ENCODE results near the gene RGS3.

RGS3 gene

DNA sequence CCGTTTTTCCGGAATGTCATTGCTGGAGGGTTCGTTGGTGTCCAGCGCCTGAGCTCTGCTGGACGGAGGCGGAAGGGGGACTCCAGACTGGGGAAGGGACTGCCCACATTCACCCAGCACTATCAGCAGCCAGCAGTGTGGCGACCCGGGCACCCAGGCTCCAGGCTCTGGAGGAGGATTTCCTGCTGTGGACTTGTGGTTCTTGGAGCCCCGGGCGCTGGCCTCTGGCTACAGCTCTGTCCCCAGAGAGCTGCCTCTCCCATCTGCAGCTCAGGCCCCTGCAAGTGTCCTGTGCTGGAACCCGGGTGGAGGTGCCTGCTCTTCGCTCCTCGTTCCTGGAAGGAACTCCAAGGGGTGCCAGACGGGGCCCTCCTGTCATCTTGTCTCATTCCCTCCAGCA, 152.6 kb downstream of the RGS3 start:
- TF ChIP-seq, protein P1, sequence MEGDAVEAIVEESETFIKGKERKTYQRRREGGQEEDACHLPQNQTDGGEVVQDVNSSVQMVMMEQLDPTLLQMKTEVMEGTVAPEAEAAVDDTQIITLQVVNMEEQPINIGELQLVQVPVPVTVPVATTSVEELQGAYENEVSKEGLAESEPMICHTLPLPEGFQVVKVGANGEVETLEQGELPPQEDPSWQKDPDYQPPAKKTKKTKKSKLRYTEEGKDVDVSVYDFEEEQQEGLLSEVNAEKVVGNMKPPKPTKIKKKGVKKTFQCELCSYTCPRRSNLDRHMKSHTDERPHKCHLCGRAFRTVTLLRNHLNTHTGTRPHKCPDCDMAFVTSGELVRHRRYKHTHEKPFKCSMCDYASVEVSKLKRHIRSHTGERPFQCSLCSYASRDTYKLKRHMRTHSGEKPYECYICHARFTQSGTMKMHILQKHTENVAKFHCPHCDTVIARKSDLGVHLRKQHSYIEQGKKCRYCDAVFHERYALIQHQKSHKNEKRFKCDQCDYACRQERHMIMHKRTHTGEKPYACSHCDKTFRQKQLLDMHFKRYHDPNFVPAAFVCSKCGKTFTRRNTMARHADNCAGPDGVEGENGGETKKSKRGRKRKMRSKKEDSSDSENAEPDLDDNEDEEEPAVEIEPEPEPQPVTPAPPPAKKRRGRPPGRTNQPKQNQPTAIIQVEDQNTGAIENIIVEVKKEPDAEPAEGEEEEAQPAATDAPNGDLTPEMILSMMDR (IDR thresholded peaks at IDR 0.05; ENCODE audit: low read depth, low read length): no peak
- H3K4me3 ChIP-seq (ENCODE audit: low read depth, low read length): no peak overlapping the region

DNA sequence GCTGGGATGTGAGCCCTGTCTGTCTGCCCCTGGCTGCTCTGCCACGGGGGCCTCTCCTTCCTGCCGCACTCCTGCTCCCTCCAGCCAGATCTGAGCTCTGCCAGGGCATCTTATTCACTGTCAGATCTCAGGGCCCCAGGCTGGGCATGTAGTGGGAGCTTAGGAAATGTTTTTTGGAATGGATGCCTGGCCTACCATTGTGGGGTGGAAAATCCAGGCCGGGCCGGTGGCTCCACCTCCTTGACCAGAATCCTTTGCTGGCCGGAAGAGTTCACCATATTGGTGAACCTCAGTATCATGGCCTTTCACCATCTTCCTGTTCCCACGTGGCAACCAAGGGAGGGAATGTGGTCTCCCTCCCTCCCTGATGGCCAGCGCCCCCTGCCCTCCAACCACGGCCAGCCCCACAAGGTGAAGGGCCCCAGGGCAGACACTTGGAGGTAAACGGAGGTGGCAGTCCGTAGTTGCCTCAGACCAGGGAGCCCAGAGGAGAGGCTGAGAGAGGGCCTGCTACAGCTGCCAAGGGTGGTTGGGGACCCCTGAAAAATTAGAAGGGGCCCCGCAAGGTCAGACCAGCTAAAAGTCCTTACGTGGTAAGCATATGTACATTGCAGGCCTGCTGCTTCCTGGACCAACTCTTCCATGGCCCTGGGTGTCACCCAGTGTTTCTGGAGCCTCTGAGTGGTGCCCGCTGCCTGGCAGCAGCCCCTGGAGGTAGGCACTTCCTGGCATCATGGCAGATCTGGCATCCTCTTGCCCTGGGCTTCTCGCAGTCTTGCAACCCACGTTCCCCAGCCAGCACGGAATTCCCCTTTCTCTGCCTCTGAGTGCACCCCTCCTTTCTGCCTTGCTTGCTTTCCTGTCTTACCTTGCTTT, 153.3 kb downstream of the RGS3 start:
- TF ChIP-seq, protein P1 (IDR thresholded peaks at IDR 0.05; ENCODE audit: low read depth, low read length): no peak
- H3K4me3 ChIP-seq (ENCODE audit: low read depth, low read length): no peak overlapping the region

DNA sequence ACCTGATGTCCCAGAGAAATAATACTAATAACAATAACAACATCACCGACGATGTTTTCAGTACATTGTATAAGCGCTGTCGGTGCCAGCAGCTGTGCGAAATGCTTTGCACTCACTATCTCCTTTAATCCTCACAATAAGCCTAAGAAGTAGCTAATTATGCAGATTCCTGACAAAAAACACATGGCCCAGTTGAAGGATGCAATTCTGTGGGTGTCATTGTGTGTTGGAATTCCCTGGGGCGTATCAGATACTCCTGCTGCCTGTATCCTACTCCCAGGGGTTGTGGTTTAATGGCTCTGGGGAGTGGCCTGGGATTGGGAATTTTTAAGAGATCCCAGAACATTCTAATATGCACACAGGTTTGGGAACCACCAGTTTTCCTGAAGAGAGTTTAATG, 154.0 kb downstream of the RGS3 start:
- TF ChIP-seq, protein P1 (IDR thresholded peaks at IDR 0.05; ENCODE audit: low read depth, low read length): no peak

DNA sequence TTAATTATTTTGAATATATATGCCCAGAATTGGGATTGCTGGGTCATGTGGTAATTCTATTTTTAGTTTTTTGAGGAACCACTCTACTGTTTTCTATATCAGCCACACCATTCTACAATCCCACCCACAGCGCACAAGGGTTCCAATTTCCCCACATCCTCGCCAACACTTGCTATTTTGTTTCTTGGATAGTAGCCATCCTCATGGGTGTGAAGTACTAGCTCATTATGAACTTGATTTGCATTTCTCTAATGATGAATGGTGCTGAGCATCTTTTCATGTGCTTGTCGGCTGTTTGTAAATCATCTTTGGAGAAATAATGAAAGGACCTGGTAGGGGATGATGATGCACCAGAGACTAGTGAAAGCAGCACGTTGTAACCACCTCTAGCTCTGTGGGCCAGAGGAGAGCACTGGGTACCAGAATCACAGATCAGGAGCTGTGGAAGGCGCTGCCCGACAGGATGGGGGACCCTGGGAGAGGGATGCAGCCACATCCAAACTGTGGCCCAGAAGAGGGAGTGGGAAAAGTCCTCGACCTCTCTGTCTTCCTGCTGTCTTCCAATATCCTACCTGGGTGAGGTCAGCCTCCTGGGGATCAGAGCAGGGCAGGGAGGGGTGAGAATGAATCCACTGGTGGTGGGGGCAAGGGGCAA, 155.4 kb downstream of the RGS3 start:
- TF ChIP-seq, protein P1 (IDR thresholded peaks at IDR 0.05; ENCODE audit: low read depth, low read length): no peak
- no peak overlapping the region for H3K4me3 ChIP-seq (ENCODE audit: low read depth, low read length)

More for the DNA sequence above, 154.0 kb downstream of the RGS3 start:
- H3K4me3 ChIP-seq (ENCODE audit: low read depth, low read length): no peak overlapping the region

DNA sequence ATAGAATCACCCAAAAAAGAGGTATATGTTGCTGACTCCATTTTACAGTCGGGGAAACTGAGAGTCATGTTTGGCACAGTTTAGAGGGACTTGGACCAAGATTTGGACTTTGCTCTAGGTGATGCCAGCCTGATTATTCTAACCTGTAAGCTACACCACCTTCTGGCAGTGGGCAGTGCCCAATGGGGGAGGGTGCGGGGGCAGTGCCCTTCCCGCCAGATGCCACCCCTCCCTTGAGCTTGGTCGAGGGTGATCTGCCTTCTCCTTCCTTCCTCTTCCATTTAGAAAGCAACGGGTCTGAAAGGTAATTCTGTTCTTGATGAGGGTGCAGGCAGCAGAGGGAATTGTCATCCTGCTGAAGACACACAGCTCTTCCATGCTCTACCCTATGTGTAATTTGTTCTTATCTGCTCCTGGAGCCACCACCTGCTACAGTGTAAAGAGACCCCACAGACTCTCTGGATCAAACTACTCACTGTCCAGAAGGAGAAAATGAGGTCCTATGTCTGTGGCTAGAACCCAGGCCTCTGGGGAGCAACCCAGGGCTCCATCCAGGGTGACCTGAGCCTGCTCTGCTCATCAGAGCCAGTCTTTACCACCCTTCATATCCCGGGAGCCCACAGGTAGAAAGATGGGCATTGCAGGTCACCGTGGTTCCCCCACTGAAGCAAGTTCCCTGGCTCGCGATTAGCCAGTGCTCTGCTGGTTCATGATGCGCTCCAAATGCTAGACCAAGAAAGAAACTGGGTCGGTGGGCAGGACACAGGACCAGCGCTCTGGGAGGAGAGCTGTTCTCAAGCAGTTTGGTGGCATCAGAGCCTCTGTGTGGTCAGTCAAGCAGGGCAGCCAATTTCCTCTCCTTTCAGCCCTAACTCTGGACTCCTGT, 156.2 kb downstream of the RGS3 start:
- TF ChIP-seq, protein P1 (IDR thresholded peaks at IDR 0.05; ENCODE audit: low read depth, low read length): no peak

DNA sequence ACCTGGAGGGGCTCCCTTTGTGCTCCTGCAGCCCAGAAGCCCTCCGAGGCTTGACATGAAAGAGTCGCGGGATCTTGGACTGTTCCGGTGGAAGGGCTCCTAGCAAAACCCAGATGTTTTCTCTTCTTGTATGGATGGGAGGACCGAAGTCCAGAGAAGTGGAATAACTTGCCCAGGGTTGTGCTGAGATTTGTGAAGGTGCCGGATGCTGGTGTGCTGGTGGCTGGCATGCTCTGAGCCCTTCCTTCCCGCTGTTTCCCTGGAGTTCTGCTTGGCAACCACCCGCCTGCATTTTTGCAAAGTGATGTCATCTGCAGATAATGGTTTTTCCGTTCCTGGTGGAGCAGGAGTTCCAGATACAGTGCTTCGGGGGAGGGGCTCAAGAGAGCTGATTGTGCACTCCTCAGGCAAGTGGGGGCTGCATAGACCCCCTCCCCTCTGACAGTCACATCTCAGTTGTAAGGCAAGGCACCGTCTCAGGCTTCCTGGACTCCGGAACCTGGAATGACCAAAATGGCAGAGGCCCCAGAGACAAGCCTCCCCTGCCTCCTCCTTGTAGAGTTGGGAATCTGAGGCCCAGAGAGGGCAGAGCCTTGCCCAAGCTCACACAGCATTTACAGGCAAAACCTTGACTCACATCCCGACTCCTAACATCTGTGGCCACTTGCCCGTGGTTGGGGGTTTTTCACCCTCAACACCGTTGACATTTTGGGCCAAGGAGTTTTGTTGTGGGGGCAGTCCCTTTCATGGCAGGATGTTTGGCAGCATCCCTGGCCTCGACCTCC, 157.0 kb downstream of the RGS3 start:
- H3K4me3 ChIP-seq (ENCODE audit: low read depth, low read length): no peak overlapping the region
- TF ChIP-seq, protein P1 (IDR thresholded peaks at IDR 0.05; ENCODE audit: low read depth, low read length): no peak

More for the DNA sequence above, 156.2 kb downstream of the RGS3 start:
- H3K4me3 ChIP-seq (ENCODE audit: low read depth, low read length): no peak overlapping the region

Data from WI38 (cell line).